RWPE2 (cell line): ENCODE data around the gene THSD7A.
"Not testable (repeated sequence)": the region's sequence is repeated elsewhere in the genome, so short reads cannot be mapped to it uniquely, and the experiment has no call there.

ENCODE experiments used
- ATAC-seq: fragments of 200-7000 bp; cut with Tn5 transposase; 3 replicates; pipeline ENCODE4 v1.9.1; 2021; ENCODE audit warnings: low read depth
- DNase-seq: peaks from one replicate; pipeline ENCODE4 v3.0.0-alpha.2; 2020; ENCODE audit warnings: low spot score
- H3K27ac ChIP-seq: fragments of 450-650 bp; 2 replicates; pipeline ENCODE4 v1.5.1; 2017; ENCODE audit warnings: mild to moderate bottlenecking; ENCODE audit not compliant: poor library complexity, severe bottlenecking
- H3K27me3 ChIP-seq: fragments of 250-450 bp; sonication (Bioruptor Pico); 2 replicates; pipeline ENCODE4 v1.5.1; 2021; ENCODE audit warnings: mild to moderate bottlenecking, moderate library complexity; ENCODE audit not compliant: insufficient read depth, poor library complexity, severe bottlenecking
- H3K36me3 ChIP-seq: fragments of 250-450 bp; sonication (Bioruptor Pico); 2 replicates; pipeline ENCODE4 v1.5.1; 2020; ENCODE audit warnings: low read depth, mild to moderate bottlenecking, moderate library complexity
- H3K4me1 ChIP-seq: fragments of 250-450 bp; sonication (Bioruptor Pico); 2 replicates; pipeline ENCODE4 v1.5.1; 2021; ENCODE audit warnings: mild to moderate bottlenecking, moderate library complexity; ENCODE audit not compliant: insufficient read depth, poor library complexity, severe bottlenecking
- H3K4me3 ChIP-seq: fragments of 250-450 bp; sonication (Bioruptor Pico); 2 replicates; pipeline ENCODE4 v1.5.1; 2021; ENCODE audit warnings: mild to moderate bottlenecking, moderate library complexity; ENCODE audit not compliant: severe bottlenecking
- H3K9me3 ChIP-seq: fragments of 250-450 bp; sonication (Bioruptor Pico); 2 replicates; pipeline ENCODE4 v1.5.1; 2021; ENCODE audit warnings: mild to moderate bottlenecking, moderate library complexity; ENCODE audit not compliant: severe bottlenecking
- CTCF ChIP-seq: fragments of 450-650 bp; IDR thresholded peaks from one replicate; pipeline ENCODE4 v1.5.1; 2017; ENCODE audit warnings: mild to moderate bottlenecking, moderate library complexity; ENCODE audit not compliant: poor library complexity, severe bottlenecking

THSD7A gene

GRCh38 chr7:11533229-11533820 is 298.7 kb downstream of the THSD7A start:
- no peaks in the 10 kb centered on the region for H3K36me3 ChIP-seq
- H3K27ac ChIP-seq = no peak overlapping the region
- ATAC-seq (no peak), DNase-seq (no peak)
- no peaks in the 10 kb centered on the region for H3K4me1 ChIP-seq
- no peaks in the 10 kb centered on the region for H3K9me3 ChIP-seq
- no peak overlapping the region for H3K4me3 ChIP-seq
- no peaks in the 10 kb centered on the region for H3K27me3 ChIP-seq
- TF ChIP-seq CTCF = no peak

- TF ChIP-seq CTCF = no peak
- H3K36me3 ChIP-seq = no peaks in the 10 kb centered on the region
- no peak overlapping the region for H3K4me3 ChIP-seq
- H3K27me3 ChIP-seq = no peaks in the 10 kb centered on the region
- no peak overlapping the region for H3K27ac ChIP-seq
- ATAC-seq (no peak), DNase-seq (no peak)
- no peaks in the 10 kb centered on the region for H3K9me3 ChIP-seq
- no peaks in the 10 kb centered on the region for H3K4me1 ChIP-seq
Observed at GRCh38 chr7:11529382-11529781, 302.6 kb downstream of the THSD7A start.

- H3K36me3 ChIP-seq = no peaks in the 10 kb centered on the region
- ATAC-seq (no peak), DNase-seq (no peak)
- H3K27ac ChIP-seq = no peak overlapping the region
- no peaks in the 10 kb centered on the region for H3K27me3 ChIP-seq
- H3K4me3 ChIP-seq = no peak overlapping the region
- no peaks in the 10 kb centered on the region for H3K9me3 ChIP-seq
- TF ChIP-seq CTCF = no peak
- H3K4me1 ChIP-seq = peaks cover 2% of the 10 kb centered on the region
Observed at GRCh38 chr7:11527707-11528106, 304.3 kb downstream of the THSD7A start.

GRCh38 chr7:11524476-11525397 is 307.3 kb downstream of the THSD7A start:
- no peak for TF ChIP-seq CTCF
- DNase-seq (no peak), ATAC-seq (no peak)
- Histone ChIP-seq H3K4me1 (peaks cover 6% of the 10 kb centered on the region), H3K9me3 (no peaks in the 10 kb centered on the region), H3K27me3 (no peaks in the 10 kb centered on the region), H3K4me3 (no peak overlapping the region), H3K27ac (no peak overlapping the region), H3K36me3 (no peaks in the 10 kb centered on the region)

GRCh38 chr7:11521964-11522499 is 310.0 kb downstream of the THSD7A start:
- not testable (repeated sequence) for H3K9me3 ChIP-seq, H3K27ac ChIP-seq, DNase-seq, H3K4me1 ChIP-seq, ATAC-seq, H3K27me3 ChIP-seq, H3K36me3 ChIP-seq, H3K4me3 ChIP-seq
